Measurements from ENCODE around the gene TCIRG1.

- no peak for TF ChIP-seq CTCF (conservative IDR thresholded peaks at IDR 0.05; ENCODE audit: low read length)
- no peak for TF ChIP-seq EZH2phosphoT487 (IDR thresholded peaks at IDR 0.05; ENCODE audit: borderline replicate concordance, low read depth, low read length)
These were observed 35.6 kb upstream of the TCIRG1 start for GRCh38 chr11:68002938-68003845.

Data from OCI-LY7 (cell line).